ENCODE data around the gene DBH. TPM values are rescaled to one million over a fixed set of nuclear protein-coding genes. Genes with fewer than 3 reads are reported as not detected.

The DBH gene
- total and polyA plus RNA-seq, 8 donors, result 0.08 to 2.2 (median 1.3) TPM

GRCh38 chr9:133590231-133590855, 45.8 kb upstream of the DBH start:
- no peak overlapping the region for H3K27ac ChIP-seq
- no peaks in the 10 kb centered on the region for H3K4me1 ChIP-seq
- DNase-seq (peak in 1 of 4 donors; percentile 61), ATAC-seq (no peak)
- no peak overlapping the region for H3K4me3 ChIP-seq
- H3K9me3 ChIP-seq, result peaks cover 0 to 2% of the 10 kb centered on the region in 2 donors
- peaks cover 11 to 26% of the 10 kb centered on the region in 2 donors for H3K27me3 ChIP-seq
- TF ChIP-seq CTCF (IDR thresholded peaks at IDR 0.05), result no peak
- no peaks in the 10 kb centered on the region for H3K36me3 ChIP-seq
- intact Hi-C loops (cut with DNase I), result no loop called here

- Histone ChIP-seq H3K36me3 (no peaks in the 10 kb centered on the region), H3K4me1 (no peaks in the 10 kb centered on the region), H3K4me3 (no peak overlapping the region), H3K27ac (no peak overlapping the region), H3K27me3 (peaks cover under 1 to 17% of the 10 kb centered on the region in 2 donors), H3K9me3 (peaks cover 0 to 2% of the 10 kb centered on the region in 2 donors)
- TF ChIP-seq CTCF (IDR thresholded peaks at IDR 0.05), result no peak
- intact Hi-C loops (cut with DNase I), result no loop called here
- DNase-seq (peak in 1 of 4 donors; percentile 63), ATAC-seq (no peak)
These were observed 44.9 kb upstream of the DBH start for GRCh38 chr9:133591116-133591910.

GRCh38 chr9:133591985-133592384, 44.2 kb upstream of the DBH start:
- DNase-seq (no peak), ATAC-seq (no peak)
- intact Hi-C loops (cut with DNase I), result no loop called here
- H3K9me3 ChIP-seq, result peaks cover 0 to 8% of the 10 kb centered on the region in 2 donors
- H3K27me3 ChIP-seq, result peaks cover 0 to 10% of the 10 kb centered on the region in 2 donors
- no peak for TF ChIP-seq CTCF (IDR thresholded peaks at IDR 0.05)
- H3K36me3 ChIP-seq, result no peaks in the 10 kb centered on the region
- no peak overlapping the region for H3K27ac ChIP-seq
- H3K4me1 ChIP-seq, result no peaks in the 10 kb centered on the region
- no peak overlapping the region for H3K4me3 ChIP-seq

GRCh38 chr9:133592731-133593409, 43.3 kb upstream of the DBH start:
- ATAC-seq, result no peak
- intact Hi-C loops (cut with DNase I), result no loop called here

More at GRCh38 chr9:133592731-133593409, 43.3 kb upstream of the DBH start:
- no peak overlapping the region for H3K27ac ChIP-seq
- H3K27me3 ChIP-seq, result peaks cover 0 to 5% of the 10 kb centered on the region in 2 donors
- H3K4me3 ChIP-seq, result no peak overlapping the region
- no peak for TF ChIP-seq CTCF (IDR thresholded peaks at IDR 0.05)
- H3K9me3 ChIP-seq, result peaks cover 0 to 17% of the 10 kb centered on the region in 2 donors
- peak in 1 of 4 donors; percentile 75 for DNase-seq
- H3K4me1 ChIP-seq, result no peaks in the 10 kb centered on the region
- no peaks in the 10 kb centered on the region for H3K36me3 ChIP-seq
